DND-41 (cell line): ENCODE measurements around the gene HPRT1.

Source experiments
- CTCF ChIP-seq: IDR thresholded peaks from 2 replicates; pipeline ENCODE4 v1.5.1; 2012; ENCODE audit warnings: borderline replicate concordance, low read length, moderate library complexity, mild to moderate bottlenecking; ENCODE audit not compliant: poor library complexity, severe bottlenecking; ENCODE audit errors: extremely low read depth
- EZH2 ChIP-seq: IDR thresholded peaks from 3 replicates; pipeline ENCODE4 v1.6.1; 2012; ENCODE audit warnings: borderline replicate concordance, low read depth, mild to moderate bottlenecking, moderate library complexity, low read length, inconsistent platforms; ENCODE audit not compliant: severe bottlenecking

- no peak for TF ChIP-seq CTCF
- no peak for TF ChIP-seq EZH2
These were observed 22.4 kb downstream of the HPRT1 start for GRCh38 chrX:134482371-134482770.
